Measurements from ENCODE around the gene TMEM217.

The TMEM217 gene

GRCh38 chr6:37174515-37175331, 83.2 kb downstream of the TMEM217 start:
- H3K27ac Mint-ChIP-seq = no peak overlapping the region
- peaks cover 31% of the 10 kb centered on the region for H3K4me1 Mint-ChIP-seq
- H3K27me3 Mint-ChIP-seq (ENCODE audit: low read depth) = no peaks in the 10 kb centered on the region
- H3K36me3 Mint-ChIP-seq (ENCODE audit: low read depth) = peaks cover 25% of the 10 kb centered on the region
- TF ChIP-seq, protein P1, sequence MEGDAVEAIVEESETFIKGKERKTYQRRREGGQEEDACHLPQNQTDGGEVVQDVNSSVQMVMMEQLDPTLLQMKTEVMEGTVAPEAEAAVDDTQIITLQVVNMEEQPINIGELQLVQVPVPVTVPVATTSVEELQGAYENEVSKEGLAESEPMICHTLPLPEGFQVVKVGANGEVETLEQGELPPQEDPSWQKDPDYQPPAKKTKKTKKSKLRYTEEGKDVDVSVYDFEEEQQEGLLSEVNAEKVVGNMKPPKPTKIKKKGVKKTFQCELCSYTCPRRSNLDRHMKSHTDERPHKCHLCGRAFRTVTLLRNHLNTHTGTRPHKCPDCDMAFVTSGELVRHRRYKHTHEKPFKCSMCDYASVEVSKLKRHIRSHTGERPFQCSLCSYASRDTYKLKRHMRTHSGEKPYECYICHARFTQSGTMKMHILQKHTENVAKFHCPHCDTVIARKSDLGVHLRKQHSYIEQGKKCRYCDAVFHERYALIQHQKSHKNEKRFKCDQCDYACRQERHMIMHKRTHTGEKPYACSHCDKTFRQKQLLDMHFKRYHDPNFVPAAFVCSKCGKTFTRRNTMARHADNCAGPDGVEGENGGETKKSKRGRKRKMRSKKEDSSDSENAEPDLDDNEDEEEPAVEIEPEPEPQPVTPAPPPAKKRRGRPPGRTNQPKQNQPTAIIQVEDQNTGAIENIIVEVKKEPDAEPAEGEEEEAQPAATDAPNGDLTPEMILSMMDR (IDR thresholded peaks at IDR 0.05; ENCODE audit: unreplicated experiment in 3 of 3) = no peak
- peak overlapping the region; percentile 7 to 61 (median 33) for H3K4me3 Mint-ChIP-seq
- no peaks in the 10 kb centered on the region for H3K9me3 Mint-ChIP-seq

DNA sequence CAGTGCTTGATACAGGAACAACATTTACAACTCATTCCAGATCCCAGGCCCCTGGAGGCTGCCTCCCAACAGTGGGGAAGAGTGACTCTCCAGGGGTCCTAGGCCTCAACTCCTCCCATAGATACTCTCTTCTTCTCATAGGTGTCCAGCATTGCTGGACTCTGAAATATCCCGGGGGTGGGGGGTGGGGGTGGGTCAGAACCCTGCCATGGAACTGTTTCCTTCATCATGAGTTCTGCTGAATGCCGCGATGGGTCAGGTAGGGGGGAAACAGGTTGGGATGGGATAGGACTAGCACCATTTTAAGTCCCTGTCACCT, 83.8 kb downstream of the TMEM217 start:
- Mint-ChIP-seq H3K27ac (no peak overlapping the region), H3K27me3 (ENCODE audit: low read depth) (no peaks in the 10 kb centered on the region), H3K36me3 (ENCODE audit: low read depth) (peaks cover 25% of the 10 kb centered on the region), H3K9me3 (no peaks in the 10 kb centered on the region), H3K4me3 (peak overlapping the region in 1 of 3 experiments; percentile 61), H3K4me1 (peaks cover 32% of the 10 kb centered on the region)
- TF ChIP-seq, protein P1 (IDR thresholded peaks at IDR 0.05; ENCODE audit: unreplicated experiment in 3 of 3) = no peak

DNA sequence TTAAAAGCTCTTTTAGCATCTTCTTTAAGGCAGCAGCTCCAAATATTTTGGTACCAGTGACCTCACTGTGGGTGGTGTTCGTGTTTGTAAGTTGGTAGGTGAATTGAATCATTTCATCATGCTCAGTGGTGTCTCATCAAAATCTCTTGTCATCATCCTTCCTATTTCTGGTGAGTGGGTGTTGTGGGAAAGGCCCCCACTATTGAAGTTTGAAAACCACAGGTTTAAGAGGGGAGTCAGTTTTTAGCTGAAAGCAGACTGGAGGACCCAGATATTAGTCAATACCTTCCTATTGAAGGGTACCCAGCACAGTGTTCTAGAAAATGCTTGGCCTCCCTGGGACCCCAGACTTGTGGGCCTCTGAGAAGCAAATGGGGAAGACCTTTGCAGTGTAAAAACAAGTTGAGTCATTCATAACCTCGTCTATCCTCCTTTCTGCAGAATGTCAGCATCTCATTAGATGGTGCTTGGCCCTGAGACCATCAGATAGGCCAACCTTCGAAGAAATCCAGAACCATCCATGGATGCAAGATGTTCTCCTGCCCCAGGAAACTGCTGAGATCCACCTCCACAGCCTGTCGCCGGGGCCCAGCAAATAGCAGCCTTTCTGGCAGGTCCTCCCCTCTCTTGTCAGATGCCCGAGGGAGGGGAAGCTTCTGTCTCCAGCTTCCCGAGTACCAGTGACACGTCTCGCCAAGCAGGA, 84.3 kb downstream of the TMEM217 start:
- Mint-ChIP-seq H3K27ac (no peak overlapping the region), H3K4me3 (peak overlapping the region; percentile 7 to 74 (median 47)), H3K36me3 (ENCODE audit: low read depth) (peaks cover 25% of the 10 kb centered on the region), H3K4me1 (peaks cover 37% of the 10 kb centered on the region), H3K27me3 (ENCODE audit: low read depth) (no peaks in the 10 kb centered on the region), H3K9me3 (no peaks in the 10 kb centered on the region)
- TF ChIP-seq, protein P1 (IDR thresholded peaks at IDR 0.05; ENCODE audit: unreplicated experiment in 3 of 3) = no peak

DNA sequence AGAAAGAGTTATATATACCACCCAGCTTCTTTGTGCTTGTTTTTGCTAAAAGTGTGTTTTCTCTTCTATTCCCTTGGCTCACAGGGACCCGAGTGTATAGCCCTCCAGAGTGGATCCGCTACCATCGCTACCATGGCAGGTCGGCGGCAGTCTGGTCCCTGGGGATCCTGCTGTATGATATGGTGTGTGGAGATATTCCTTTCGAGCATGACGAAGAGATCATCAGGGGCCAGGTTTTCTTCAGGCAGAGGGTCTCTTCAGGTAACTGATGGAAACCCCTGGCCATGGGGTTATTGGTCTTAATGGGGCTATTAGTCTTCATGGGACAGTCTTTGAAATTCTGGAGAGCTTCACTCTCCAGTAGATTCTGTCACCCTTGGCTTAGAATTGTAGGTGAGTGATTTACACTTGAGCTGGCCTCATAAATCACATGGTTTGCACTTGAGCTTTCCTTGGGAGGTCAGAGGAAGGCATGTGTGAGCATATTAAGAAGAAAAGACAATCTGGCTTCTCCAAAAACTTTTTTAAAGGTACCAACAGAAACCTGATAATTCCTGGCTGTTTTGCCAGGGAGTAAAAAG, 84.9 kb downstream of the TMEM217 start:
- Mint-ChIP-seq H3K4me1 (peaks cover 44% of the 10 kb centered on the region), H3K27ac (no peak overlapping the region), H3K9me3 (no peaks in the 10 kb centered on the region), H3K36me3 (ENCODE audit: low read depth) (peaks cover 25% of the 10 kb centered on the region), H3K4me3 (peak overlapping the region; percentile 26 to 74 (median 47)), H3K27me3 (ENCODE audit: low read depth) (no peaks in the 10 kb centered on the region)
- TF ChIP-seq, protein P1 (IDR thresholded peaks at IDR 0.05; ENCODE audit: unreplicated experiment in 3 of 3) = no peak

GRCh38 chr6:37171970-37172812, 85.8 kb downstream of the TMEM217 start:
- TF ChIP-seq, protein P1 (IDR thresholded peaks at IDR 0.05; ENCODE audit: unreplicated experiment in 3 of 3) = peak; percentile 93 to 97 (median 94)
- H3K4me1 Mint-ChIP-seq = peaks cover 46% of the 10 kb centered on the region
- no peaks in the 10 kb centered on the region for H3K9me3 Mint-ChIP-seq
- peak overlapping the region; percentile 59 to 92 (median 84) for H3K27ac Mint-ChIP-seq
- peaks cover 25% of the 10 kb centered on the region for H3K36me3 Mint-ChIP-seq (ENCODE audit: low read depth)
- no peaks in the 10 kb centered on the region for H3K27me3 Mint-ChIP-seq (ENCODE audit: low read depth)
- H3K4me3 Mint-ChIP-seq = peak overlapping the region; percentile 83 to 92 (median 90)
